Keratinocyte (primary cell): ENCODE data around the gene PPM1H. TPM values are rescaled to one million over a fixed set of nuclear protein-coding genes. Genes with fewer than 3 reads are reported as not detected.

ENCODE experiments used
- DNase-seq: peaks from one replicate; pipeline ENCODE4 v3.0.0-alpha.2; 2011; ENCODE audit warnings: low read depth, missing footprints, low spot score
- FAIRE-seq: peaks from 2 replicates; lab custom pipeline; 2011; peaks lifted over from hg19 to GRCh38; lab: Jason Lieb, UNC
- H2AFZ ChIP-seq: 2 replicates; pipeline ENCODE4 v1.6.0; 2012; ENCODE audit warnings: low read length, control low read depth, inconsistent platforms; ENCODE audit not compliant: control insufficient read depth
- H3K27ac ChIP-seq: 2 replicates; pipeline ENCODE4 v1.5.1; 2011; ENCODE audit warnings: low read length; ENCODE audit not compliant: control insufficient read depth, insufficient read depth
- H3K27me3 ChIP-seq: 3 replicates; pipeline ENCODE4 v1.6.0; 2011; ENCODE audit warnings: low read length; ENCODE audit not compliant: control insufficient read depth, insufficient read depth; ENCODE audit errors: extremely low read depth
- H3K36me3 ChIP-seq, 2 experiments: 2 replicates in 1 of 2; 3 replicates in 1 of 2; pipeline ENCODE4 v1.5.1; 2011; ENCODE audit warnings: low read length in 2 of 2, mild to moderate bottlenecking in 1 of 2; ENCODE audit not compliant: control insufficient read depth in 2 of 2, insufficient read depth in 2 of 2; ENCODE audit errors: extremely low read depth in 1 of 2
- H3K4me1 ChIP-seq: 3 replicates; pipeline ENCODE4 v1.5.1; 2011; ENCODE audit warnings: low read length; ENCODE audit not compliant: control insufficient read depth, insufficient read depth; ENCODE audit errors: extremely low read depth
- H3K4me2 ChIP-seq: 3 replicates; pipeline ENCODE4 v1.6.0; 2011; ENCODE audit warnings: low read depth, low read length; ENCODE audit not compliant: control insufficient read depth, insufficient read depth; ENCODE audit errors: extremely low read depth
- H3K4me3 ChIP-seq, 3 experiments: fragments of 200-600 bp in 1 of 3; sonication (generic) in 1 of 3; 2 replicates in 2 of 3; 3 replicates in 1 of 3; pipeline ENCODE4 v1.5.1; 2011 to 2016; ENCODE audit warnings: low read length in 3 of 3, mild to moderate bottlenecking in 3 of 3, control low read depth in 2 of 3, inconsistent platforms in 1 of 3, low read depth in 1 of 3, mixed read lengths in 1 of 3, mixed run types in 1 of 3, moderate library complexity in 1 of 3; ENCODE audit not compliant: control insufficient read depth in 2 of 3, insufficient read depth in 2 of 3; ENCODE audit errors: extremely low read depth in 1 of 3
- H3K79me2 ChIP-seq: 2 replicates; pipeline ENCODE4 v1.6.0; 2012; ENCODE audit warnings: low read length; ENCODE audit not compliant: control insufficient read depth, insufficient read depth
- H3K9ac ChIP-seq: 3 replicates; pipeline ENCODE4 v1.6.0; 2011; ENCODE audit warnings: low read length; ENCODE audit not compliant: control insufficient read depth, insufficient read depth; ENCODE audit errors: extremely low read depth
- H3K9me1 ChIP-seq: 3 replicates; pipeline ENCODE4 v1.6.0; 2011; ENCODE audit warnings: low read length; ENCODE audit not compliant: control insufficient read depth, insufficient read depth; ENCODE audit errors: extremely low read depth
- H3K9me3 ChIP-seq: 2 replicates; pipeline ENCODE4 v1.5.1; 2012; ENCODE audit warnings: low read depth, low read length; ENCODE audit not compliant: control insufficient read depth
- H4K20me1 ChIP-seq: 3 replicates; pipeline ENCODE4 v1.6.0; 2011; ENCODE audit warnings: low read length; ENCODE audit not compliant: control insufficient read depth, insufficient read depth; ENCODE audit errors: extremely low read depth
- CTCF ChIP-seq, 3 experiments: IDR thresholded peaks in 1 of 3; conservative IDR thresholded peaks in 1 of 3; optimal IDR thresholded peaks in 1 of 3; 2 replicates in 2 of 3; 3 replicates in 1 of 3; pipeline versions ENCODE3 to v1.5.1; 2011; ENCODE audit warnings: low read length in 3 of 3, mild to moderate bottlenecking in 3 of 3, moderate library complexity in 2 of 3, control low read depth in 1 of 3, inconsistent platforms in 1 of 3; ENCODE audit not compliant: insufficient read depth in 2 of 3; ENCODE audit errors: extremely low read depth in 1 of 3
- EZH2 ChIP-seq: IDR thresholded peaks from one replicate; pipeline ENCODE4 v1.6.1; 2012; ENCODE audit warnings: inconsistent platforms, mild to moderate bottlenecking, low read length, moderate library complexity
- dilution Hi-C: fragments of 300-500 bp; cut with MboI; formaldehyde crosslinking; loops from one replicate; pipeline ENCODE4 v1.7.0; 2020; ENCODE audit warnings: low sequenced_read_pairs; ENCODE audit not compliant: extremely low pct_ligation_motif_present
- polyA plus RNA-seq, 5 experiments: library from polyadenylated mRNA; depleted of rRNA in 3 of 5; stranded (reverse) in 3 of 5; stranded (forward) in 1 of 5; unstranded in 1 of 5; fragments of >200 nt; gene quantifications; 1 replicate in 1 of 5; 2 replicates in 3 of 5; 3 replicates in 1 of 5; pipeline versions ENCODE4 v1.2.1 to v1.2.3, GENCODE V29; 2011 to 2012; ENCODE audit warnings: missing spikeins in 2 of 5, low read depth in 1 of 5, low replicate concordance in 1 of 5

The PPM1H gene
- polyA plus RNA-seq, 1 donor (not counting 4 experiments of a cell fraction or from before 2014, with no cell fraction given): 0.09 TPM

- FAIRE-seq (no peak), DNase-seq (no peak)
- no peaks in the 10 kb centered on the region for H3K79me2 ChIP-seq
- peaks cover 3% of the 10 kb centered on the region for H3K4me1 ChIP-seq
- dilution Hi-C loops: no loop called here
- no peaks in the 10 kb centered on the region for H3K27me3 ChIP-seq
- no peaks in the 10 kb centered on the region for H3K9me3 ChIP-seq
- no peaks in the 10 kb centered on the region for H3K9me1 ChIP-seq
- no peak overlapping the region for H3K4me2 ChIP-seq
- no peak overlapping the region for H3K9ac ChIP-seq
- TF ChIP-seq CTCF (optimal IDR thresholded peaks at IDR 0.05 in 1 of 3, IDR thresholded peaks at IDR 0.05 in 1 of 3, conservative IDR thresholded peaks at IDR 0.05 in 1 of 3; ENCODE audit: extremely low read depth in 1 of 3, insufficient read depth in 2 of 3, low read length in 3 of 3): no peak
- no peak overlapping the region for H3K27ac ChIP-seq
- H2AFZ ChIP-seq: no peak overlapping the region
- H3K36me3 ChIP-seq: no peaks in the 10 kb centered on the region
- H3K4me3 ChIP-seq: no peak overlapping the region
- no peaks in the 10 kb centered on the region for H4K20me1 ChIP-seq
These were observed 172.3 kb downstream of the PPM1H start for GRCh38 chr12:62762645-62763044.

GRCh38 chr12:62761658-62762057 lies 173.3 kb downstream of the PPM1H start:
- Histone ChIP-seq H3K36me3 (no peaks in the 10 kb centered on the region), H3K79me2 (no peaks in the 10 kb centered on the region), H3K9me1 (no peaks in the 10 kb centered on the region), H3K4me3 (no peak overlapping the region), H3K9me3 (no peaks in the 10 kb centered on the region), H3K4me1 (no peaks in the 10 kb centered on the region), H3K27ac (no peak overlapping the region), H4K20me1 (no peaks in the 10 kb centered on the region), H2AFZ (no peak overlapping the region), H3K4me2 (no peak overlapping the region), H3K9ac (no peak overlapping the region), H3K27me3 (no peaks in the 10 kb centered on the region)
- TF ChIP-seq CTCF (optimal IDR thresholded peaks at IDR 0.05 in 1 of 3, IDR thresholded peaks at IDR 0.05 in 1 of 3, conservative IDR thresholded peaks at IDR 0.05 in 1 of 3; ENCODE audit: extremely low read depth in 1 of 3, insufficient read depth in 2 of 3, low read length in 3 of 3) (no peak), EZH2 (no peak)
- dilution Hi-C loops: no loop called here
- FAIRE-seq: no peak
- DNase-seq: no peak
